ENCODE results near the gene KRT3.

GRCh38 chr12:52821826-52822660, 26.1 kb upstream of the KRT3 start:
- no peak for TF ChIP-seq CTCF (IDR thresholded peaks at IDR 0.05)
- no peak for TF ChIP-seq POLR2AphosphoS5 (IDR thresholded peaks at IDR 0.05)
- TF ChIP-seq EP300 (IDR thresholded peaks at IDR 0.05): no peak
- no peak for TF ChIP-seq POLR2A (IDR thresholded peaks at IDR 0.05)
